SK-N-SH (cell line): ENCODE results near the gene TRPC4. TPM values are rescaled to one million over a fixed set of nuclear protein-coding genes. Genes with fewer than 3 reads are reported as not detected.

Experiments
- CTCF ChIA-PET: fragments of 300-600, 350-600 bp; formaldehyde crosslinking; extraction: SDS; loops from one replicate; lab custom pipeline; 2021; lab: Yijun Ruan, JAX
- POLR2A ChIA-PET: fragments of 350-600 bp; sonication (Branson Sonifier 250); formaldehyde crosslinking; extraction: SDS; loops from one replicate; lab custom pipeline; 2020; ENCODE audit warnings: antibody characterized with exemption, inconsistent platforms; lab: Yijun Ruan, JAX
- DNase-seq: peaks from one replicate; pipeline ENCODE4 v3.0.0; 2012
- H2AFZ ChIP-seq: fragments of 200-600 bp; sonication (generic); 2 replicates; pipeline ENCODE4 v1.8.1; 2016; ENCODE audit warnings: antibody characterized with exemption, mild to moderate bottlenecking, low read depth
- H3F3A ChIP-seq: fragments of 200-600 bp; sonication (generic); replicated peaks from 2 replicates; pipeline ENCODE3; 2016; ENCODE audit warnings: antibody characterized with exemption, mild to moderate bottlenecking; ENCODE audit not compliant: insufficient read depth
- H3K27ac ChIP-seq, 2 experiments: fragments of 200-500 bp in 1 of 2; fragments of 200-600 bp in 1 of 2; sonication (Bioruptor generic) in 1 of 2; sonication (generic), shearing (Covaris generic) in 1 of 2; 2 replicates each; pipeline versions ENCODE4 v1.5.1 to v1.6.1; 2014 to 2016; ENCODE audit warnings: low read depth in 2 of 2, inconsistent platforms in 1 of 2, low read length in 1 of 2, mild to moderate bottlenecking in 1 of 2, mixed read lengths in 1 of 2
- H3K27me3 ChIP-seq: fragments of 200-600 bp; sonication (generic), shearing (Covaris generic); 2 replicates; pipeline ENCODE4 v1.6.1; 2016; ENCODE audit warnings: mixed run types; ENCODE audit not compliant: insufficient read depth
- H3K36me3 ChIP-seq, 2 experiments: fragments of 200-500 bp in 1 of 2; fragments of 200-600 bp in 1 of 2; sonication (Bioruptor generic) in 1 of 2; sonication (generic) in 1 of 2; replicated peaks in 1 of 2; 2 replicates each; pipeline versions ENCODE3 to v1.5.1; 2014 to 2016; ENCODE audit warnings: low read length in 1 of 2, mild to moderate bottlenecking in 1 of 2; ENCODE audit not compliant: insufficient read depth in 2 of 2, control insufficient read depth in 1 of 2
- H3K4me1 ChIP-seq, 2 experiments: fragments of 200-500 bp in 1 of 2; fragments of 200-600 bp in 1 of 2; sonication (Bioruptor generic) in 1 of 2; sonication (generic), shearing (Covaris generic) in 1 of 2; 2 replicates each; pipeline versions ENCODE4 v1.5.1 to v1.6.1; 2014 to 2016; ENCODE audit warnings: low read depth in 1 of 2, low read length in 1 of 2, mixed run types in 1 of 2; ENCODE audit not compliant: insufficient read depth in 2 of 2, control insufficient read depth in 1 of 2
- H3K4me2 ChIP-seq: fragments of 200-600 bp; sonication (generic), shearing (Covaris generic); 2 replicates; pipeline ENCODE4 v1.6.1; 2017; ENCODE audit warnings: mixed run types
- H3K4me3 ChIP-seq, 2 experiments: fragments of 200-500 bp in 1 of 2; fragments of 200-600 bp in 1 of 2; sonication (Bioruptor generic) in 1 of 2; sonication (generic), shearing (Covaris generic) in 1 of 2; 2 replicates each; pipeline versions ENCODE4 v1.5.1 to v1.8.1; 2014 to 2016; ENCODE audit warnings: low read depth in 2 of 2, inconsistent platforms in 1 of 2, low read length in 1 of 2, mild to moderate bottlenecking in 1 of 2, mixed read lengths in 1 of 2, moderate library complexity in 1 of 2
- H3K79me2 ChIP-seq: fragments of 200-600 bp; sonication (generic); 2 replicates; pipeline ENCODE4 v1.8.1; 2017; ENCODE audit warnings: mild to moderate bottlenecking; ENCODE audit not compliant: insufficient read depth
- H3K9ac ChIP-seq: fragments of 200-600 bp; sonication (generic); 2 replicates; pipeline ENCODE4 v1.6.1; 2017; ENCODE audit warnings: mixed run types
- H3K9me2 ChIP-seq: fragments of 200-600 bp; sonication (generic); 2 replicates; pipeline ENCODE4 v1.6.1; 2017; ENCODE audit warnings: mixed run types
- H3K9me3 ChIP-seq: fragments of 200-600 bp; sonication (generic); 2 replicates; pipeline ENCODE4 v1.6.1; 2017; ENCODE audit warnings: mixed run types, mild to moderate bottlenecking, moderate library complexity
- H4K20me1 ChIP-seq: fragments of 200-600 bp; sonication (generic); 2 replicates; pipeline ENCODE4 v1.6.1; 2017; ENCODE audit warnings: mild to moderate bottlenecking, mixed run types; ENCODE audit not compliant: insufficient read depth
- ELF1 ChIP-seq: IDR thresholded peaks from 2 replicates; pipeline ENCODE4 v1.4.0; 2012
- EZH2phosphoT487 ChIP-seq: fragments of 200-600 bp; sonication (generic); IDR thresholded peaks from 2 replicates; pipeline ENCODE4 v1.6.1; 2017; ENCODE audit warnings: low read depth, mixed run types, mild to moderate bottlenecking, antibody characterized with exemption, moderate library complexity, borderline replicate concordance
- FOSL2 ChIP-seq: IDR thresholded peaks from 2 replicates; pipeline ENCODE4 v1.4.0; 2012; ENCODE audit warnings: low read depth, mild to moderate bottlenecking, moderate library complexity, borderline replicate concordance
- FOXJ3 ChIP-seq: sonication (generic); formaldehyde crosslinking; IDR thresholded peaks from 2 replicates; pipeline ENCODE4 v1.5.1; 2020; ENCODE audit warnings: mild to moderate bottlenecking, missing genetic modification reagents
- JUND ChIP-seq: IDR thresholded peaks from 2 replicates; pipeline ENCODE4 v1.4.0; 2012
- MEF2A ChIP-seq: IDR thresholded peaks from 2 replicates; pipeline ENCODE4 v1.4.0; 2012; ENCODE audit warnings: low read depth, borderline replicate concordance
- MXI1 ChIP-seq: IDR thresholded peaks from 2 replicates; pipeline ENCODE4 v1.6.1; 2012; ENCODE audit warnings: mild to moderate bottlenecking, low read depth, low read length, improper control_type of control experiment
- POLR2AphosphoS5 ChIP-seq: IDR thresholded peaks from 2 replicates; pipeline ENCODE4 v1.6.1; 2012; ENCODE audit warnings: low read depth, low read length
- RCOR1 ChIP-seq: fragments of 150-350 bp; IDR thresholded peaks from 2 replicates; pipeline ENCODE4 v1.6.1; 2017; ENCODE audit warnings: antibody characterized with exemption, low read length
- RXRA ChIP-seq: IDR thresholded peaks from 2 replicates; pipeline ENCODE4 v1.4.0; 2012; ENCODE audit warnings: low read depth, mild to moderate bottlenecking, borderline replicate concordance
- SIN3A ChIP-seq: IDR thresholded peaks from 2 replicates; pipeline ENCODE4 v1.6.1; 2012; ENCODE audit warnings: low read depth, mild to moderate bottlenecking, low read length, moderate library complexity, borderline replicate concordance
- TAF1 ChIP-seq: IDR thresholded peaks from 2 replicates; pipeline ENCODE4 v1.6.1; 2012; ENCODE audit warnings: low read depth, mild to moderate bottlenecking, low read length, moderate library complexity, borderline replicate concordance
- YY1 ChIP-seq: IDR thresholded peaks from 2 replicates; pipeline ENCODE4 v1.4.0; 2012; ENCODE audit warnings: low read depth, mild to moderate bottlenecking
- WGBS: methylation state at CpG from one replicate; pipeline ENCODE4 v1.1.6; 2017; ENCODE audit warnings: low lambda C conversion rate; 5-methylcytosine and 5-hydroxymethylcytosine counted together
- polyA plus RNA-seq, 3 experiments: library from polyadenylated mRNA; depleted of rRNA; stranded (reverse); fragments of >200 nt; gene quantifications; 2 replicates each; pipeline ENCODE4 v1.2.3, GENCODE V29; 2012
- TF ChIP-seq, protein P1 (sequence below): IDR thresholded peaks from 2 replicates; pipeline ENCODE4; 2012
- TF ChIP-seq, protein P2 (sequence below): fragments of 200-600 bp; sonication (generic); IDR thresholded peaks from 2 replicates; pipeline ENCODE4 v1.6.1; 2017; ENCODE audit warnings: antibody characterized with exemption, mild to moderate bottlenecking, moderate library complexity
- TF ChIP-seq, protein P3 (sequence below): fragments of 150-350 bp; IDR thresholded peaks from 2 replicates; pipeline ENCODE4 v1.6.1; 2016; ENCODE audit warnings: mild to moderate bottlenecking, low read depth, low read length
- TF ChIP-seq, protein P4 (sequence below): fragments of 150-350 bp; IDR thresholded peaks from 2 replicates; pipeline ENCODE4 v1.6.1; 2017; ENCODE audit warnings: antibody characterized with exemption, low read length, low read depth, borderline replicate concordance

TRPC4 gene
- polyA plus RNA-seq, 1 of the 3 experiments (the other 2 are of a cell fraction) = not detected

DNA sequence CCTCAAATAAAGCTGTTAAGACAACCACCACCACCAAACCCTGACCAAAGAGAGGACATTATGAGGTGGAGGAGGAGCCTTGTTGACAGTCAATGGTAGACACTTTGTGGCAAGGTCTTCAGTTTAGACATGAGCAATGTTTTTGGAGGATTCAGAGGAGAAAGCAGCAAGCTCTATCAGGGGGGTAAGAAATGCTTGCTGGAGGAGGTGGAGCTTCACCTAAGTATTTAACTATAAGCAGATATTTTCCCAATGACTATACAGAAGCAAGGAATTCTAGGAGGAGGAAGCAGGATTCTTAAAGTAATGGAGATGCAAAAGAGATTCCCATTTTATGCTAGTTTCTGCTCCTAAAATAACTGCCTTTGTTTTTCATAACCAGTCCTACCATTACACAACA is 74.2 kb downstream of the TRPC4 start:
- H3F3A ChIP-seq = peaks cover 4% of the 10 kb centered on the region
- no peak overlapping the region for H3K9ac ChIP-seq
- H3K4me3 ChIP-seq = no peak overlapping the region
- no peaks in the 10 kb centered on the region for H3K79me2 ChIP-seq
- H3K27ac ChIP-seq = no peak overlapping the region
- no peak for DNase-seq
- ChIA-PET POLR2A (no interaction called here), CTCF (no interaction called here)
- no peaks in the 10 kb centered on the region for H3K9me2 ChIP-seq
- no peaks in the 10 kb centered on the region for H3K36me3 ChIP-seq
- H2AFZ ChIP-seq = no peak overlapping the region
- no peaks in the 10 kb centered on the region for H4K20me1 ChIP-seq
- no peak overlapping the region for H3K4me2 ChIP-seq
- no peaks in the 10 kb centered on the region for H3K27me3 ChIP-seq
- no peaks in the 10 kb centered on the region for H3K9me3 ChIP-seq
- no peaks in the 10 kb centered on the region; a peak in 2 of 4 replicates for H3K4me1 ChIP-seq
- TF ChIP-seq, protein P1, sequence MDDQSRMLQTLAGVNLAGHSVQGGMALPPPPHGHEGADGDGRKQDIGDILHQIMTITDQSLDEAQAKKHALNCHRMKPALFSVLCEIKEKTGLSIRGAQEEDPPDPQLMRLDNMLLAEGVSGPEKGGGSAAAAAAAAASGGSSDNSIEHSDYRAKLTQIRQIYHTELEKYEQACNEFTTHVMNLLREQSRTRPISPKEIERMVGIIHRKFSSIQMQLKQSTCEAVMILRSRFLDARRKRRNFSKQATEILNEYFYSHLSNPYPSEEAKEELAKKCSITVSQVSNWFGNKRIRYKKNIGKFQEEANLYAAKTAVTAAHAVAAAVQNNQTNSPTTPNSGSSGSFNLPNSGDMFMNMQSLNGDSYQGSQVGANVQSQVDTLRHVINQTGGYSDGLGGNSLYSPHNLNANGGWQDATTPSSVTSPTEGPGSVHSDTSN = no peak
- TF ChIP-seq MEF2A (no peak), SIN3A (no peak)

DNA sequence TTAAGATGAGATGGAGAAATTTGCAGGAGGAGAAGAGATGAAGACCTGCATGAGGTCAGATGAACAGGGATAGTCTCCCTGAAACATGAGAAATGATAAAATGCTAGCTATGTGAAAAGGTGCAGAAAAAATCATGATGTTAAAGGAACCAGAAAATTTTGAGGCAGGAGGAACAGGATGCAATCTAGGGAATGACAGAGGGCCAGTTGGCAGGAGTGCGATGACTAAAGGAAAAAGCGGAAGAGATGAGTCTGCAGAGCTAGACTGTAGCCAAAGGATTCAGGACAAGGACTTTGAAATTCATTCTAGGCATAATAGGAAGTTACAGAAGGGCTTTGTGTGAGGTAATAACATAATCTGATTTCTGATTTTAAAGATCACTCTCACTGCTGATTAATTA is 77.9 kb downstream of the TRPC4 start:
- H3K9me2 ChIP-seq = no peaks in the 10 kb centered on the region
- H3F3A ChIP-seq = peaks cover 4% of the 10 kb centered on the region
- 46% methylated on average over 2 of the region's 2 CpGs for WGBS
- H3K9me3 ChIP-seq = no peaks in the 10 kb centered on the region
- no peaks in the 10 kb centered on the region for H3K36me3 ChIP-seq
- H3K27ac ChIP-seq = no peak overlapping the region
- no peak overlapping the region for H3K4me2 ChIP-seq
- POLR2A ChIA-PET = no interaction called here
- TF ChIP-seq RCOR1 (no peak), JUND (no peak), FOSL2 (no peak), RXRA (no peak), YY1 (no peak), MXI1 (no peak), EZH2phosphoT487 (no peak), POLR2AphosphoS5 (no peak), ELF1 (no peak), TAF1 (no peak), FOXJ3 (CRISPR knock-in tag) (no peak)
- TF ChIP-seq, protein P2, sequence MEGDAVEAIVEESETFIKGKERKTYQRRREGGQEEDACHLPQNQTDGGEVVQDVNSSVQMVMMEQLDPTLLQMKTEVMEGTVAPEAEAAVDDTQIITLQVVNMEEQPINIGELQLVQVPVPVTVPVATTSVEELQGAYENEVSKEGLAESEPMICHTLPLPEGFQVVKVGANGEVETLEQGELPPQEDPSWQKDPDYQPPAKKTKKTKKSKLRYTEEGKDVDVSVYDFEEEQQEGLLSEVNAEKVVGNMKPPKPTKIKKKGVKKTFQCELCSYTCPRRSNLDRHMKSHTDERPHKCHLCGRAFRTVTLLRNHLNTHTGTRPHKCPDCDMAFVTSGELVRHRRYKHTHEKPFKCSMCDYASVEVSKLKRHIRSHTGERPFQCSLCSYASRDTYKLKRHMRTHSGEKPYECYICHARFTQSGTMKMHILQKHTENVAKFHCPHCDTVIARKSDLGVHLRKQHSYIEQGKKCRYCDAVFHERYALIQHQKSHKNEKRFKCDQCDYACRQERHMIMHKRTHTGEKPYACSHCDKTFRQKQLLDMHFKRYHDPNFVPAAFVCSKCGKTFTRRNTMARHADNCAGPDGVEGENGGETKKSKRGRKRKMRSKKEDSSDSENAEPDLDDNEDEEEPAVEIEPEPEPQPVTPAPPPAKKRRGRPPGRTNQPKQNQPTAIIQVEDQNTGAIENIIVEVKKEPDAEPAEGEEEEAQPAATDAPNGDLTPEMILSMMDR = no peak
- TF ChIP-seq, protein P3, sequence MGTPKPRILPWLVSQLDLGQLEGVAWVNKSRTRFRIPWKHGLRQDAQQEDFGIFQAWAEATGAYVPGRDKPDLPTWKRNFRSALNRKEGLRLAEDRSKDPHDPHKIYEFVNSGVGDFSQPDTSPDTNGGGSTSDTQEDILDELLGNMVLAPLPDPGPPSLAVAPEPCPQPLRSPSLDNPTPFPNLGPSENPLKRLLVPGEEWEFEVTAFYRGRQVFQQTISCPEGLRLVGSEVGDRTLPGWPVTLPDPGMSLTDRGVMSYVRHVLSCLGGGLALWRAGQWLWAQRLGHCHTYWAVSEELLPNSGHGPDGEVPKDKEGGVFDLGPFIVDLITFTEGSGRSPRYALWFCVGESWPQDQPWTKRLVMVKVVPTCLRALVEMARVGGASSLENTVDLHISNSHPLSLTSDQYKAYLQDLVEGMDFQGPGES = no peak
- TF ChIP-seq, protein P4, sequence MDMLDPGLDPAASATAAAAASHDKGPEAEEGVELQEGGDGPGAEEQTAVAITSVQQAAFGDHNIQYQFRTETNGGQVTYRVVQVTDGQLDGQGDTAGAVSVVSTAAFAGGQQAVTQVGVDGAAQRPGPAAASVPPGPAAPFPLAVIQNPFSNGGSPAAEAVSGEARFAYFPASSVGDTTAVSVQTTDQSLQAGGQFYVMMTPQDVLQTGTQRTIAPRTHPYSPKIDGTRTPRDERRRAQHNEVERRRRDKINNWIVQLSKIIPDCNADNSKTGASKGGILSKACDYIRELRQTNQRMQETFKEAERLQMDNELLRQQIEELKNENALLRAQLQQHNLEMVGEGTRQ = no peak
- H2AFZ ChIP-seq = no peak overlapping the region
- no peaks in the 10 kb centered on the region for H4K20me1 ChIP-seq
- DNase-seq = no peak
- H3K9ac ChIP-seq = no peak overlapping the region
- CTCF ChIA-PET = no interaction called here
- H3K4me1 ChIP-seq = no peaks in the 10 kb centered on the region; a peak in 1 of 4 replicates
- no peaks in the 10 kb centered on the region for H3K27me3 ChIP-seq
- H3K79me2 ChIP-seq = no peaks in the 10 kb centered on the region
- H3K4me3 ChIP-seq = no peak overlapping the region
